OCI-LY1 (cell line): ENCODE results near the gene MAP7D2.
"Not testable (repeated sequence)": the region's sequence is repeated elsewhere in the genome, so short reads cannot be mapped to it uniquely, and the experiment has no call there.

ENCODE experiments used
- H2AFZ ChIP-seq: fragments of 200-600 bp; sonication (generic), shearing (Covaris generic); 2 replicates; pipeline ENCODE4 v1.6.0; 2014; ENCODE audit warnings: antibody characterized with exemption, mild to moderate bottlenecking, low read length
- H3F3A ChIP-seq: fragments of 200-600 bp; sonication (generic), shearing (Covaris generic); 2 replicates; pipeline ENCODE4 v1.6.0; 2014; ENCODE audit warnings: mild to moderate bottlenecking, antibody characterized with exemption, low read length, moderate library complexity; ENCODE audit not compliant: insufficient read depth
- H3K27ac ChIP-seq: fragments of 200-600 bp; sonication (generic); 2 replicates; pipeline ENCODE4 v1.5.1; 2014; ENCODE audit warnings: low read length, mixed run types, mild to moderate bottlenecking, low read depth; ENCODE audit not compliant: poor library complexity, severe bottlenecking
- H3K27me3 ChIP-seq: fragments of 200-600 bp; sonication (generic); 2 replicates; pipeline ENCODE4 v1.6.0; 2014; ENCODE audit warnings: antibody characterized with exemption, mild to moderate bottlenecking, low read length, moderate library complexity; ENCODE audit not compliant: insufficient read depth
- H3K36me3 ChIP-seq: fragments of 200-600 bp; sonication (generic); 2 replicates; pipeline ENCODE4 v1.6.1; 2014; ENCODE audit warnings: mild to moderate bottlenecking, antibody characterized with exemption, low read length, moderate library complexity, mixed read lengths; ENCODE audit not compliant: insufficient read depth
- H3K4me1 ChIP-seq: fragments of 200-600 bp; sonication (generic); 2 replicates; pipeline ENCODE4 v1.5.1; 2014; ENCODE audit warnings: mild to moderate bottlenecking, low read length, moderate library complexity; ENCODE audit not compliant: insufficient read depth, severe bottlenecking
- H3K4me2 ChIP-seq: fragments of 200-600 bp; sonication (generic), shearing (Covaris generic); 2 replicates; pipeline ENCODE4 v1.6.1; 2014; ENCODE audit warnings: low read length
- H3K4me3 ChIP-seq: fragments of 200-600 bp; sonication (generic); 2 replicates; pipeline ENCODE4 v1.5.1; 2014; ENCODE audit warnings: low read length, low read depth, mild to moderate bottlenecking, mixed read lengths; ENCODE audit not compliant: poor library complexity, severe bottlenecking
- H3K79me2 ChIP-seq: fragments of 200-600 bp; shearing (Covaris generic); 2 replicates; pipeline ENCODE4 v1.6.1; 2016; ENCODE audit warnings: mixed run types, low read length, mixed read lengths; ENCODE audit not compliant: insufficient read depth
- H3K9ac ChIP-seq: fragments of 200-600 bp; sonication (generic), shearing (Covaris generic); 2 replicates; pipeline ENCODE4 v1.6.1; 2014; ENCODE audit warnings: mild to moderate bottlenecking, low read length, mixed read lengths
- H3K9me2 ChIP-seq: fragments of 200-600 bp; sonication (generic), shearing (Covaris generic); 2 replicates; pipeline ENCODE4 v1.6.1; 2014; ENCODE audit warnings: low read depth, mild to moderate bottlenecking, low read length, mixed read lengths
- H3K9me3 ChIP-seq: fragments of 200-600 bp; shearing (Covaris generic); 2 replicates; pipeline ENCODE4 v1.6.1; 2014; ENCODE audit warnings: low read length, mixed read lengths
- H4K20me1 ChIP-seq: fragments of 200-600 bp; sonication (generic), shearing (Covaris generic); 2 replicates; pipeline ENCODE4 v1.6.0; 2016; ENCODE audit warnings: mild to moderate bottlenecking, low read length; ENCODE audit not compliant: insufficient read depth
- EZH2 ChIP-seq: fragments of 200-600 bp; sonication (generic), shearing (Covaris generic); IDR thresholded peaks from 2 replicates; pipeline ENCODE4 v1.8.0; 2017; ENCODE audit warnings: borderline replicate concordance, mixed run types, mild to moderate bottlenecking, antibody characterized with exemption, low read length, moderate library complexity, mixed read lengths
- TF ChIP-seq, protein P1 (sequence below): fragments of 200-600 bp; sonication (generic), shearing (Covaris generic); IDR thresholded peaks from 2 replicates; pipeline ENCODE4 v1.5.1; 2017; ENCODE audit warnings: mild to moderate bottlenecking, antibody characterized with exemption, low read length, moderate library complexity, mixed read lengths

MAP7D2 gene

DNA sequence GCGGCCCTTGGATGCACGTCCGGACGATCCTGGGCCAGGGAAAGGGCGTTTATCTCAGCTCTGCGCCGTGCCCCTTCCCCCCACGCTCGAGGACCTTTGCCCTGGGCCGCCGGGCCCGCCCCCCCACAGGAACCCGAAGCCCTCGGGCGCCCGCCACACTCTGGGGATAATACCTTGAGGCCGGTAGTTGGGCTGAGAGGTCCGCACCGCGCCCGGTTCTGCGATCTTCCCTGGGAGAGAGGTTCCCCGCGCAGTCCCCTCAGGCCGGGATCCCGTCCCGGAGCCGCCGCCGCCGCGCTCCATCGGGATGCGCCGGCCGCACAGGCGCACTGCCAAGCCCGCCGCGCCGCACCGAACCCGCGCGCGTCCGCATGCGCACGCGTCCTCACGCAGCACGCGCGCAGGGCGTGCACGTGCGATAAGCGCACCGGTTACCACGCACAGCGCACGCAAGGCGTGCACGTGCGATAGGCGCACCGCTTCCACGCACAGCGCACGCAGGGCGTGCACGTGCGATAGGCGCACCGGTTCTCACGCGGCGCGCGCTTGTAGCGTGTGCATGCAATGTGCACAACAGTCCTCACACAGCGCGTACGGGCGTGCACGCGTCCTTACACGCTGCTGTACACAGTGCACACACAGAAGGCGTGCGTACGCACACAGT, at the start of gene MAP7D2:
MAP7D2 (minus strand) TSS at position 331 of the 664 bp plus-strand sequence; CDS start at position 303, 28 bp downstream.
- no peak within 1 kb of the TSS for H3K4me3 ChIP-seq
- H3K4me2 ChIP-seq = no peak within 1 kb of the TSS
- H3K27ac ChIP-seq = no peak within 1 kb of the TSS

DNA sequence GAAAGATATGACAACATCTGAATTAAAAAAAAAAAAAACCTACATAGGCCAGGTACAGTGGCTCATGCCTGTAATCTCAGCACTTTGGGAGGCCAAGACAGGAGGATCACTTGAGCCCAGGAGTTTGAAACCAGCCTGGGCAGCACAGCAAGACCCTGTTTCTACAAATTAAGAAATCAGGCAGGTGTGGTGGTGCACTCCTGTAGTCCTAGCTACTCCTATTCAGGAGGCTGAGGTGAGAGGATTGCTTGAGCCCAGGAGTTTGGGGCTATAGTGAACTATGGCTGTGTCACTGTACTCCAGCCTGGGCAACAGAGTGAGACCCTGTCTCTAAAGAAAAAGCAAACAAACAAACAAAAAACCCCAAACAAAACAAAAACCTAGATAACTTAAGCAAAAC, 45.8 kb upstream of the MAP7D2 start:
- not testable (repeated sequence) for H3K27ac ChIP-seq, H3K4me2 ChIP-seq, H3K79me2 ChIP-seq, H3K9me2 ChIP-seq, H2AFZ ChIP-seq, H3K9ac ChIP-seq, H3K27me3 ChIP-seq, H3F3A ChIP-seq, H3K9me3 ChIP-seq, H3K4me3 ChIP-seq, H3K4me1 ChIP-seq, H4K20me1 ChIP-seq
- H3K36me3 ChIP-seq = peaks cover 23% of the 10 kb centered on the region

More for the DNA sequence above, at the start of gene MAP7D2:
- no peaks in the 10 kb centered on the region for H3K9me3 ChIP-seq
- no peaks in the 10 kb centered on the region for H3K36me3 ChIP-seq
- H3K4me1 ChIP-seq = no peaks in the 10 kb centered on the region
- H3K27me3 ChIP-seq = no peaks in the 10 kb centered on the region
- no peak within 1 kb of the TSS for H2AFZ ChIP-seq
- TF ChIP-seq, protein P1, sequence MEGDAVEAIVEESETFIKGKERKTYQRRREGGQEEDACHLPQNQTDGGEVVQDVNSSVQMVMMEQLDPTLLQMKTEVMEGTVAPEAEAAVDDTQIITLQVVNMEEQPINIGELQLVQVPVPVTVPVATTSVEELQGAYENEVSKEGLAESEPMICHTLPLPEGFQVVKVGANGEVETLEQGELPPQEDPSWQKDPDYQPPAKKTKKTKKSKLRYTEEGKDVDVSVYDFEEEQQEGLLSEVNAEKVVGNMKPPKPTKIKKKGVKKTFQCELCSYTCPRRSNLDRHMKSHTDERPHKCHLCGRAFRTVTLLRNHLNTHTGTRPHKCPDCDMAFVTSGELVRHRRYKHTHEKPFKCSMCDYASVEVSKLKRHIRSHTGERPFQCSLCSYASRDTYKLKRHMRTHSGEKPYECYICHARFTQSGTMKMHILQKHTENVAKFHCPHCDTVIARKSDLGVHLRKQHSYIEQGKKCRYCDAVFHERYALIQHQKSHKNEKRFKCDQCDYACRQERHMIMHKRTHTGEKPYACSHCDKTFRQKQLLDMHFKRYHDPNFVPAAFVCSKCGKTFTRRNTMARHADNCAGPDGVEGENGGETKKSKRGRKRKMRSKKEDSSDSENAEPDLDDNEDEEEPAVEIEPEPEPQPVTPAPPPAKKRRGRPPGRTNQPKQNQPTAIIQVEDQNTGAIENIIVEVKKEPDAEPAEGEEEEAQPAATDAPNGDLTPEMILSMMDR = no peak
- TF ChIP-seq EZH2 = no peak
- H3K9me2 ChIP-seq = no peaks in the 10 kb centered on the region
- H3K9ac ChIP-seq = no peak within 1 kb of the TSS
- no peaks in the 10 kb centered on the region for H3F3A ChIP-seq
- no peaks in the 10 kb centered on the region for H3K79me2 ChIP-seq
- no peaks in the 10 kb centered on the region for H4K20me1 ChIP-seq

DNA sequence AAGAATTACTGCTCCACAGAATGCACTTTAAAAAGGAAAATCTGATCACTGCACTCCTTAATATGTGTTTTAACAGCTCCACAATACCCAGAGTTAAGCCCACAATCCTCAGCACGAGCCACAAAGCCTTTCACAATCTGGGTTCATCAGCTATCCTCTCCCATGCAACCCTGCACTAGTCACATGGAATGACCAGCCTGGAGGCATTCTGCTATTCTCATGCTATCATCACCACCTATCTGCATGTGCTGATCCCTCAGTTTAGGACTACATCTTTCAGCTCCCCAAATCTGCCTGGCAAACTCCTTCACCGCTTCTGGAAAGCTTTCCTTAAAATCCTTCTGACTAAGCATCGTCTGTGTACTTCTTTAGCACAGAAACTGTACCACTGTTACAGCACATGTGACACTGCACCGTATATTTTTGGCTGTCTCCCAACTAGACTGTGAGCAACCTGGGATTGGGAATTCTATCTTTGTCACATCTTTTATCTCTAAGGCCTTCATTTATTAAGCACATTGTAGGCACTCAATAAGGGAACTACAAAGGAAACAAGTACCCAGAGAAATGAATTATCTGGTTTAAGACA, 43.2 kb upstream of the MAP7D2 start:
- no peaks in the 10 kb centered on the region for H4K20me1 ChIP-seq
- no peak overlapping the region for H3K27ac ChIP-seq
- no peak overlapping the region for H2AFZ ChIP-seq
- no peaks in the 10 kb centered on the region for H3K9me2 ChIP-seq
- H3K4me3 ChIP-seq = no peak overlapping the region
- no peaks in the 10 kb centered on the region for H3F3A ChIP-seq
- peaks cover 36% of the 10 kb centered on the region for H3K36me3 ChIP-seq
- no peak for TF ChIP-seq EZH2
- TF ChIP-seq, protein P1 = no peak
- no peak overlapping the region for H3K9ac ChIP-seq
- no peaks in the 10 kb centered on the region for H3K9me3 ChIP-seq
- no peaks in the 10 kb centered on the region for H3K79me2 ChIP-seq
- H3K4me2 ChIP-seq = no peak overlapping the region
- no peaks in the 10 kb centered on the region for H3K27me3 ChIP-seq
- no peaks in the 10 kb centered on the region for H3K4me1 ChIP-seq

DNA sequence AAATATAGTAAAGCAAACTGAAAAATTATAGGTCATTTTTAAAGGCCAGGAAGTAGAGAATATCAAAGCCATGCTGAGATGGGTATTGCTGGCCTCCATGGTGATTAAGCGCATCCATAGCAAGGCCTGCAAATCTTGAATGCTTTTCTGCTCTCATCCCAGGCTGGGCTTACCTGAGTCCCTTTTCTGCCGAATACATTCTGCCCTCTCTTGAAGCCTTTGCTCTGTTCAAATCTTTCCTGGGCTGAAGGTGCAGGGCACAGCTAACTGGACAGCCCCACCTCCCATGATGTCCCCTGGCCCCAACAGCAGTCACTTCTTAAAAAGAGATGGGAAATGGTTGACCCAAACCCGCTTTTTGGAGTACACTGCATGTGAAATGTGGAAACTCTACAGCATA, 35.0 kb upstream of the MAP7D2 start:
- H3K79me2 ChIP-seq = no peaks in the 10 kb centered on the region
- H3K4me3 ChIP-seq = no peak overlapping the region
- no peak overlapping the region for H2AFZ ChIP-seq
- no peaks in the 10 kb centered on the region for H3K27me3 ChIP-seq
- H3K9ac ChIP-seq = no peak overlapping the region
- no peaks in the 10 kb centered on the region for H4K20me1 ChIP-seq
- no peaks in the 10 kb centered on the region for H3K9me3 ChIP-seq
- H3K27ac ChIP-seq = no peak overlapping the region
- H3F3A ChIP-seq = no peaks in the 10 kb centered on the region
- H3K4me1 ChIP-seq = no peaks in the 10 kb centered on the region
- peaks cover 27% of the 10 kb centered on the region for H3K36me3 ChIP-seq
- no peak for TF ChIP-seq EZH2
- TF ChIP-seq, protein P1 = no peak
- H3K4me2 ChIP-seq = no peak overlapping the region
- no peaks in the 10 kb centered on the region for H3K9me2 ChIP-seq
